Body of pancreas (tissue), 4 donors: Measurements from ENCODE around the gene PTPRH.

Experiments
- POLR2A ChIP-seq, 3 donors: fragments of 450-650 bp; IDR thresholded peaks; one replicate each; pipeline ENCODE4 v1.6.1; 2016; ENCODE audit warnings: antibody characterized with exemption in 3 of 3, mild to moderate bottlenecking in 2 of 3
- TF ChIP-seq, protein P1 (sequence below), 7 experiments: fragments of 450-650 bp in 4 of 7; fragments of 200-600 bp in 3 of 7; sonication (generic) in 3 of 7; IDR thresholded peaks; one replicate each; pipeline ENCODE4 v1.5.1; 2016 to 2019; ENCODE audit warnings: antibody characterized with exemption in 7 of 7

DNA sequence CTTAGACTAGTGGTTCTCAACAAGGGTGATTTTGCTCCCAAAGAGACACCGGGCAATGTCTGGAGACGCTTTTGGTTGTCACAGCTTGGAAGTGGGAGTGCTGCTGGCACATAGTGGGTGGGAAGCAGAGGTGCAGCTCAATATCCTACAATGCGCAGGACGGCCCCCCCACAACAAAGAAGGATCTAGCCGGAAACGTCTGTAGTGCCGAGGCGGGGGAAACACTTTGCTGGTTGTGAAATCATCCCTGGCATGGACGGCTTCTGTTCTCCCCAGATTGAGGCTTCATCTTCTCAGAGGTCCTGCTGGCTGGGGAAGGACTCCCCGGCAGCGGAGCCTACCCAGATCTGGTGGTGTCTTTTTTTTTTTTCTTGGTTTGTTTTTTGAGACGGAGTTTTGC lies 15.8 kb downstream of the PTPRH start:
- TF ChIP-seq POLR2A (IDR thresholded peaks at IDR 0.05), result no peak
- TF ChIP-seq, protein P1, sequence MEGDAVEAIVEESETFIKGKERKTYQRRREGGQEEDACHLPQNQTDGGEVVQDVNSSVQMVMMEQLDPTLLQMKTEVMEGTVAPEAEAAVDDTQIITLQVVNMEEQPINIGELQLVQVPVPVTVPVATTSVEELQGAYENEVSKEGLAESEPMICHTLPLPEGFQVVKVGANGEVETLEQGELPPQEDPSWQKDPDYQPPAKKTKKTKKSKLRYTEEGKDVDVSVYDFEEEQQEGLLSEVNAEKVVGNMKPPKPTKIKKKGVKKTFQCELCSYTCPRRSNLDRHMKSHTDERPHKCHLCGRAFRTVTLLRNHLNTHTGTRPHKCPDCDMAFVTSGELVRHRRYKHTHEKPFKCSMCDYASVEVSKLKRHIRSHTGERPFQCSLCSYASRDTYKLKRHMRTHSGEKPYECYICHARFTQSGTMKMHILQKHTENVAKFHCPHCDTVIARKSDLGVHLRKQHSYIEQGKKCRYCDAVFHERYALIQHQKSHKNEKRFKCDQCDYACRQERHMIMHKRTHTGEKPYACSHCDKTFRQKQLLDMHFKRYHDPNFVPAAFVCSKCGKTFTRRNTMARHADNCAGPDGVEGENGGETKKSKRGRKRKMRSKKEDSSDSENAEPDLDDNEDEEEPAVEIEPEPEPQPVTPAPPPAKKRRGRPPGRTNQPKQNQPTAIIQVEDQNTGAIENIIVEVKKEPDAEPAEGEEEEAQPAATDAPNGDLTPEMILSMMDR (IDR thresholded peaks at IDR 0.05), result no peak
